GM20000 (cell line): Measurements from ENCODE around the gene MYRF.

Experiments used
- DNase-seq: peaks from one replicate; pipeline ENCODE4 v3.0.0; 2012; ENCODE audit warnings: low spot score
- TF ChIP-seq, protein P1 (sequence below): IDR thresholded peaks from 2 replicates; pipeline ENCODE4 v1.5.1; 2012; ENCODE audit warnings: mild to moderate bottlenecking, control low read depth; ENCODE audit errors: extremely low read depth, missing control alignments

Gene MYRF

DNA sequence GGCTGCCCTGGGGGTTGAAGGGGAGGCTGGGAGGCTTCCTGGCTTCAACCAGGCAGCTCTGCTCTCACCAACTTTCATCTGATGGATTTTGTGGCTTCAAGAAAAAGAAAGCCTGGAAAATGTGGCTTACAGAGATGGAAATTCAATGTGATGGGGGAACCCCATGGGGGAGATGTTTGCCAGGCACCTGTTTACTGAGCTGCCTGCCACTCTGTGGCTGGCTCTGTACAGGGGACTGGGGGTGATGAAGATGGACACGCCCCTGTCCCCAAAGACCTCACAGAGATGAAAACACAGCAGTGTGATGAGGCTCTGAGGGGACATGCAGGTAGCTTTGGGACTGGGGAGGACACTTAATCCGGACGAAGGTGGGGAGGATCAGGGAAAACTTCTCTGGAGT is 29.9 kb downstream of the MYRF start:
- TF ChIP-seq, protein P1, sequence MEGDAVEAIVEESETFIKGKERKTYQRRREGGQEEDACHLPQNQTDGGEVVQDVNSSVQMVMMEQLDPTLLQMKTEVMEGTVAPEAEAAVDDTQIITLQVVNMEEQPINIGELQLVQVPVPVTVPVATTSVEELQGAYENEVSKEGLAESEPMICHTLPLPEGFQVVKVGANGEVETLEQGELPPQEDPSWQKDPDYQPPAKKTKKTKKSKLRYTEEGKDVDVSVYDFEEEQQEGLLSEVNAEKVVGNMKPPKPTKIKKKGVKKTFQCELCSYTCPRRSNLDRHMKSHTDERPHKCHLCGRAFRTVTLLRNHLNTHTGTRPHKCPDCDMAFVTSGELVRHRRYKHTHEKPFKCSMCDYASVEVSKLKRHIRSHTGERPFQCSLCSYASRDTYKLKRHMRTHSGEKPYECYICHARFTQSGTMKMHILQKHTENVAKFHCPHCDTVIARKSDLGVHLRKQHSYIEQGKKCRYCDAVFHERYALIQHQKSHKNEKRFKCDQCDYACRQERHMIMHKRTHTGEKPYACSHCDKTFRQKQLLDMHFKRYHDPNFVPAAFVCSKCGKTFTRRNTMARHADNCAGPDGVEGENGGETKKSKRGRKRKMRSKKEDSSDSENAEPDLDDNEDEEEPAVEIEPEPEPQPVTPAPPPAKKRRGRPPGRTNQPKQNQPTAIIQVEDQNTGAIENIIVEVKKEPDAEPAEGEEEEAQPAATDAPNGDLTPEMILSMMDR, result no peak
- DNase-seq, result no peak

DNA sequence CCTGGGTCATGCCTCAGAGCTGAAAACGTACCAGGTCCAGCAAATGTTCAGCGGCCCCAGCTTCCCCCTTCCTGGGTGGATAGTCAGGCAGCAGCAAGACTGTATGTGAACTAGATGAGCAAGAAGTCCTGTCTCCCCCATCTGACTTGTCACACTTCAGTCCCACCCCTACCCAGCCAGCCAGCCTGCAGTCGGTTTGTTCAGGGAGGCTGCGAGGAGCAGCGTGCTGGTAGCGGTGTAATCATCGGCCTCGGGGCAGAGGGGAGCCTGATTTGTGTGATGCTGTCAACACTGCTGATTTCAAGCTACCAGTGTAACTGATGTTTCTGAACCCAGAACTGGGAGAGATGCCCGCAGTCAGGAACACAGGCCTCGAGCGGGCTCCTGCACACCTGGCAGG is 30.4 kb downstream of the MYRF start:
- TF ChIP-seq, protein P1, result no peak
- no peak for DNase-seq

DNA sequence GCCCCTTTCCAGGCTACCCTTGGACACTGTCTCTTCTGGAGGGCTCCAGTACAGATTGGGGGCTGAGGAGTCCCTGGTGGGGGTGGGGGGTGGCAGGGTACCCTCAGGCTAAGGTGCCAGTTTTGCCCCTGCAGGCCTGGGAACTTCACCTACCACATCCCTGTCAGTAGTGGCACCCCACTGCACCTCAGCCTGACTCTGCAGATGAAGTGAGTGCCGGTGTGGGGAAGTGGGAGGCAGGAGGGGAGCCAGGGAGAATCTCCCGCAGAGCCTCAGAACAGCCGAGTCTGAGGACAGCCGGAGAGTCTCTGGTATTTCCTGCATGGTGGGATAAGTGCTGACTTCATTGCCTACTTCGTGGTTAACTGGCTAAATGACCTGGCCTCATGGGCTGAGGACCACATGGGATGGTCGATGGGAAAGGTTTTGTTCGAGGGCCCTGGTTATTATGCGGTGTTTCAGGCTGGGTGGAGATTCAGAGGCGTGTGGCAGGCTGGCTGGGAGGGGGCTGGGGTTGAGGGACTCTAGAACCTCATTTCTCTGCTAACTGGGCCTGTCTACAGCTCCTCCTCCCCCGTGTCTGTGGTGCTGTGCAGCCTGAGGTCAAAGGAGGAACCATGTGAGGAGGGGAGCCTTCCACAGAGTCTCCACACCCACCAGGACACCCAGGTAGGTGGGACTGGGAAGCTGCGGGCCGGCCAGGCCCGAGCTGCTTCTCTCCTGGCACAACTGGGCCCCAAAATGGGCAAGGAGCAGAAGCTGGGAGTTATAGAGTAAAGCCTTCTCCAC is 31.5 kb downstream of the MYRF start:
- DNase-seq, result no peak
- TF ChIP-seq, protein P1, result no peak

DNA sequence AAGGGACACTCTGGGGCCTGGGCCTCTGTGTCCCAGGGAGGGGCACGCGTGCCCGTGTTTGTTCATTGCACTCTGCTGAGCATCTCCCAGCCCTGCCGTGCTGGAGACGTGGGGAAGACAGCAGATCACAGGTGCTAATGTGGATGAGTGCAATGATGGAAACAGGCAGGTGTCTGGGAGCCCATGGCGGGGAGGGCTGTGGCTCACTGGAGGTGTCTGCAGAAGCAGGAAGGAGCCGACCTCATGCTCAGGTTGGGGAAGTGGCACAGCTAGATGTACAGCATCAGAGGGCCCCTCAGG is 32.0 kb downstream of the MYRF start:
- no peak for DNase-seq
- TF ChIP-seq, protein P1, result no peak

DNA sequence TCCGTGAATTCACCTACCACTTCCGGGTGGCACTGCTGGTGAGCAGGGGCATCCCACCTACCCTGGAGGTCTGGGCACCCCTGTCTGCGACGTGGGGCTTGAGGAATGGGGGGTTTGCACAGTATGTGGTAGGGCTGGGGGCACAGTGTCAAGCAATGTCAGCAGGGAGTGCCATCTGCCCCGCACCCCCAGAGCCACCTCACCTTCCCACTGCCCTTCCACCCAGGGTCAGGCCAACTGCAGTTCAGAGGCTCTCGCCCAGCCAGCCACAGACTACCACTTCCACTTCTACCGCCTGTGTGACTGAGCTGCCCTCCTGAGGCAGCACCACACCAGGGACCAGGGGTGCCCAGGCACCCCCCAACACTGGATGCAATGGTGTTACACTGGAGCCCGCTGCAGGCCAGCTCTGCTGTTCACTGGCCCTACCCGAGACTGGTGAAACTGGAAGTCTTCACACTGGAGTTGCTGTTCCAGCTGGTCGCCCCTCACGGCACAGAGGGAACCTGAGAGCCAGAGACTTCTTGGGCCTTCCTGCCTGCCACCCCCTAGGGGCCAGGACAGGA is 33.5 kb downstream of the MYRF start:
- DNase-seq, result no peak
- TF ChIP-seq, protein P1, result no peak

DNA sequence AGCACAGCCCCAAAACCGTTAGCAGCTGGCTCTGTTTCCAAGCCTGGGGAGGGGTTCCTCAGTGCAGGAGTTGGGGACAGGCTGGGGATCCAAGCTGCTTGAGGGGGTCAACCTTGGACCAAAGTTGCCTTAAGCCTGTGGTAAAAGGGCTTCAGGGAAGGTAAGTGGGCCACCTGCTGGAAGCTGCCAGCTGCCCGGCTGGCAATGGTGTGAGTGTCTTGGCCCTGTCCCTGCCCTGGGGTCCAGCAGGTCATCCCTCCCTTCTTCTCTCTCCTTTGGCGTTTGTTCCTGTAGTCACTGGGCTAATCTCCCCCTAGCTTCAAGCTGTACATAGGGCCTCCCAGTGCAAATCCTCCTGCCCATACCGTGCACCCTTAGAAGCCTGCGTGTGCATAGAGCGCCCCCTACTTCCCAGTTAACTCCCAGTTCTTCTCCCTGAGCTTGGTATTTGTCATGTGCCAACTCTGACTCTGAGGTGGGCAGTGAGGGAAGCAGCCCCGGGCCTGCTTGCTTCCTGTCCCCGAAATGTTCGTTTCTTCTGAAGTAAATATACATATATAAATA is 35.6 kb downstream of the MYRF start:
- no peak for DNase-seq
- TF ChIP-seq, protein P1, result no peak

DNA sequence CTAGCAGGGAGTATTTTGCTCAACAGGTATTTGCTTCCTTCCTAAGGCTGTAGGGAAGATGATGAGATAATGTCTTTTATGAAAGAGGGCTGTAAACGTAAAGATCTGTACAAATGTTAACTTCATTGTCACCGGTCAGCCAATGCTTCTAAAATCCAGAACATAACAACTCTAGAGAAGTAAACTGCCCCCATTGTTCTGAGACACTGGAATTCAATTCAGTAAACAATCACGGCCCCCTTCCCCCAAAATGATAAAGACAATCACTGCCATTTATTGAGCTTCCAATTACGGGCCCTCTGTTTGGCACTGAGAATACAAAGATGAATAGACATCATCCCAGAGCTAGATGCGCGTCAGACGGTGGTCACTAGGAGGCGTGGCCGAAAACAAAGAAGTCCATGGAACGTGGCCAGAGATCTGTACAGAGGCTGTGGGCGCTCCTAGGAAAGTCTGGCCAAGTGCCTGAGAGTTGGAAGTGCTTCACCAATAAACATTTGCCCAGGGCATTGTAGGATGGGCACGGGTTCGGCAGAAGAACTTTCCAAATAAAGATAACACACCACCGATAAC is 39.4 kb downstream of the MYRF start:
- TF ChIP-seq, protein P1, result no peak
- no peak for DNase-seq
